Measurements from ENCODE around the gene BPIFA3. TPM values are rescaled to one million over a fixed set of nuclear protein-coding genes. Genes with fewer than 3 reads are reported as not detected.

The BPIFA3 gene
- total and polyA plus RNA-seq, 4 experiments from 2014 or later, result not detected

- Histone ChIP-seq H3K9me3 (ENCODE audit: control insufficient read depth in 1 of 2, low read length in 2 of 2) (no peaks in the 10 kb centered on the region), H3K36me3 (ENCODE audit: insufficient read depth, low read length) (no peaks in the 10 kb centered on the region), H3K27me3 (ENCODE audit: insufficient read depth, low read length) (no peaks in the 10 kb centered on the region), H3K27ac (ENCODE audit: low read depth, low read length) (no peak overlapping the region), H3K4me3 (ENCODE audit: low read length in 2 of 2) (no peak overlapping the region), H3K4me1 (ENCODE audit: insufficient read depth, low read length) (no peaks in the 10 kb centered on the region)
- POLR2A ChIA-PET (ENCODE audit: partially characterized antibody), result no interaction called here
- Mint-ChIP-seq H3K9me3 (no peaks in the 10 kb centered on the region), H3K4me3 (no peak overlapping the region), H3K27me3 (peaks cover 7 to 11% of the 10 kb centered on the region in 2 donors), H3K27ac (no peak overlapping the region), H3K4me1 (no peaks in the 10 kb centered on the region), H3K36me3 (no peaks in the 10 kb centered on the region)
- no peak for DNase-seq
- CTCF ChIA-PET (ENCODE audit: partially characterized antibody), result no interaction called here
- intact Hi-C loops (cut with micrococcal nuclease), result no loop called here
Measured at GRCh38 chr20:33191955-33192354, 25.2 kb upstream of the BPIFA3 start.

- H3K9me3 ChIP-seq (ENCODE audit: control insufficient read depth in 1 of 2, low read length in 2 of 2), result no peaks in the 10 kb centered on the region
- Mint-ChIP-seq H3K27ac (no peak overlapping the region), H3K36me3 (no peaks in the 10 kb centered on the region), H3K4me1 (no peaks in the 10 kb centered on the region), H3K27me3 (peaks cover 7 to 11% of the 10 kb centered on the region in 2 donors), H3K9me3 (no peaks in the 10 kb centered on the region), H3K4me3 (no peak overlapping the region)
- intact Hi-C loops (cut with micrococcal nuclease), result no loop called here
- H3K4me1 ChIP-seq (ENCODE audit: insufficient read depth, low read length), result no peaks in the 10 kb centered on the region
- no peak overlapping the region for H3K27ac ChIP-seq (ENCODE audit: low read depth, low read length)
- H3K36me3 ChIP-seq (ENCODE audit: insufficient read depth, low read length), result no peaks in the 10 kb centered on the region
- ChIA-PET CTCF (ENCODE audit: partially characterized antibody) (no interaction called here), POLR2A (ENCODE audit: partially characterized antibody) (no interaction called here)
- H3K4me3 ChIP-seq (ENCODE audit: low read length in 2 of 2), result no peak overlapping the region
- no peaks in the 10 kb centered on the region for H3K27me3 ChIP-seq (ENCODE audit: insufficient read depth, low read length)
- no peak for DNase-seq
Measured at GRCh38 chr20:33192912-33193501, 24.1 kb upstream of the BPIFA3 start.

- no peaks in the 10 kb centered on the region for H3K4me1 ChIP-seq (ENCODE audit: insufficient read depth, low read length)
- no peak overlapping the region for H3K4me3 ChIP-seq (ENCODE audit: low read length in 2 of 2)
- peaks cover 10 to 19% of the 10 kb centered on the region in 2 donors for H3K27me3 Mint-ChIP-seq
- H3K9me3 ChIP-seq (ENCODE audit: control insufficient read depth in 1 of 2, low read length in 2 of 2), result no peaks in the 10 kb centered on the region
- intact Hi-C loops (cut with micrococcal nuclease), result no loop called here
- no peak overlapping the region for H3K4me3 Mint-ChIP-seq
- ChIA-PET POLR2A (ENCODE audit: partially characterized antibody) (no interaction called here), CTCF (ENCODE audit: partially characterized antibody) (no interaction called here)
- DNase-seq, result no peak
- no peak overlapping the region for H3K27ac Mint-ChIP-seq
- H3K4me1 Mint-ChIP-seq, result no peaks in the 10 kb centered on the region
- H3K27me3 ChIP-seq (ENCODE audit: insufficient read depth, low read length), result no peaks in the 10 kb centered on the region
- no peaks in the 10 kb centered on the region for H3K36me3 ChIP-seq (ENCODE audit: insufficient read depth, low read length)
- no peaks in the 10 kb centered on the region for H3K9me3 Mint-ChIP-seq
- no peak overlapping the region for H3K27ac ChIP-seq (ENCODE audit: low read depth, low read length)
- no peaks in the 10 kb centered on the region for H3K36me3 Mint-ChIP-seq
Measured at GRCh38 chr20:33199026-33199425, 18.1 kb upstream of the BPIFA3 start.

GRCh38 chr20:33202451-33202850 is 14.7 kb upstream of the BPIFA3 start:
- no peak overlapping the region for H3K27ac Mint-ChIP-seq
- intact Hi-C loops (cut with micrococcal nuclease), result no loop called here
- H3K9me3 Mint-ChIP-seq, result no peaks in the 10 kb centered on the region
- DNase-seq, result no peak
- Histone ChIP-seq H3K4me1 (ENCODE audit: insufficient read depth, low read length) (no peaks in the 10 kb centered on the region), H3K27me3 (ENCODE audit: insufficient read depth, low read length) (no peaks in the 10 kb centered on the region), H3K27ac (ENCODE audit: low read depth, low read length) (no peak overlapping the region), H3K4me3 (ENCODE audit: low read length in 2 of 2) (no peak overlapping the region), H3K36me3 (ENCODE audit: insufficient read depth, low read length) (no peaks in the 10 kb centered on the region), H3K9me3 (ENCODE audit: control insufficient read depth in 1 of 2, low read length in 2 of 2) (no peaks in the 10 kb centered on the region)
- ChIA-PET POLR2A (ENCODE audit: partially characterized antibody) (no interaction called here), CTCF (ENCODE audit: partially characterized antibody) (no interaction called here)
- H3K27me3 Mint-ChIP-seq, result peaks cover 19 to 25% of the 10 kb centered on the region in 2 donors
- H3K4me3 Mint-ChIP-seq, result no peak overlapping the region
- no peaks in the 10 kb centered on the region for H3K36me3 Mint-ChIP-seq
- H3K4me1 Mint-ChIP-seq, result no peaks in the 10 kb centered on the region

GRCh38 chr20:33203444-33203843 is 13.7 kb upstream of the BPIFA3 start:
- CTCF ChIA-PET (ENCODE audit: partially characterized antibody), result no interaction called here

GRCh38 chr20:33209789-33210188 is 7.4 kb upstream of the BPIFA3 start:
- Mint-ChIP-seq H3K4me1 (peaks cover 0 to 4% (median 2%) of the 10 kb centered on the region in 4 donors), H3K9me3 (peaks cover 0 to 5% (median 2%) of the 10 kb centered on the region in 8 donors), H3K36me3 (no peaks in the 10 kb centered on the region), H3K4me3 (no peak overlapping the region), H3K27me3 (peaks cover 23 to 46% of the 10 kb centered on the region in 2 donors), H3K27ac (no peak overlapping the region)
- Histone ChIP-seq H3K36me3 (ENCODE audit: insufficient read depth, low read length) (no peaks in the 10 kb centered on the region), H3K4me1 (ENCODE audit: insufficient read depth, low read length) (no peaks in the 10 kb centered on the region), H3K4me3 (ENCODE audit: low read length in 2 of 2) (no peak overlapping the region), H3K27ac (ENCODE audit: low read depth, low read length) (no peak overlapping the region), H3K9me3 (ENCODE audit: control insufficient read depth in 1 of 2, low read length in 2 of 2) (no peaks in the 10 kb centered on the region), H3K27me3 (ENCODE audit: insufficient read depth, low read length) (no peaks in the 10 kb centered on the region)
- intact Hi-C loops (cut with micrococcal nuclease), result loop anchor here (5.0 kb wide), 1 partner anchor 307 kb away; no protein-coding TSS in a partner anchor
- peak in 4 of 5 donors; percentile 10 to 22 (median 21) for DNase-seq
- POLR2A ChIA-PET (ENCODE audit: partially characterized antibody), result no interaction called here
- CTCF ChIA-PET (ENCODE audit: partially characterized antibody), result no interaction called here

More at GRCh38 chr20:33203444-33203843, 13.7 kb upstream of the BPIFA3 start:
- no peaks in the 10 kb centered on the region for H3K4me1 Mint-ChIP-seq
- intact Hi-C loops (cut with micrococcal nuclease), result no loop called here
- POLR2A ChIA-PET (ENCODE audit: partially characterized antibody), result no interaction called here
- H3K9me3 Mint-ChIP-seq, result peaks cover 0 to 3% (median 0%) of the 10 kb centered on the region in 8 donors
- Histone ChIP-seq H3K4me1 (ENCODE audit: insufficient read depth, low read length) (no peaks in the 10 kb centered on the region), H3K27ac (ENCODE audit: low read depth, low read length) (no peak overlapping the region), H3K36me3 (ENCODE audit: insufficient read depth, low read length) (no peaks in the 10 kb centered on the region), H3K27me3 (ENCODE audit: insufficient read depth, low read length) (no peaks in the 10 kb centered on the region), H3K9me3 (ENCODE audit: control insufficient read depth in 1 of 2, low read length in 2 of 2) (no peaks in the 10 kb centered on the region), H3K4me3 (ENCODE audit: low read length in 2 of 2) (no peak overlapping the region)
- H3K27ac Mint-ChIP-seq, result no peak overlapping the region
- no peaks in the 10 kb centered on the region for H3K36me3 Mint-ChIP-seq
- H3K4me3 Mint-ChIP-seq, result no peak overlapping the region
- DNase-seq, result no peak
- peaks cover 15 to 30% of the 10 kb centered on the region in 2 donors for H3K27me3 Mint-ChIP-seq

- Histone ChIP-seq H3K4me3 (ENCODE audit: low read length in 2 of 2) (no peak overlapping the region), H3K4me1 (ENCODE audit: insufficient read depth, low read length) (no peaks in the 10 kb centered on the region), H3K9me3 (ENCODE audit: control insufficient read depth in 1 of 2, low read length in 2 of 2) (no peaks in the 10 kb centered on the region), H3K36me3 (ENCODE audit: insufficient read depth, low read length) (no peaks in the 10 kb centered on the region), H3K27ac (ENCODE audit: low read depth, low read length) (no peak overlapping the region), H3K27me3 (ENCODE audit: insufficient read depth, low read length) (no peaks in the 10 kb centered on the region)
- Mint-ChIP-seq H3K4me3 (no peak overlapping the region), H3K36me3 (no peaks in the 10 kb centered on the region), H3K4me1 (peaks cover 0 to 4% (median 2%) of the 10 kb centered on the region in 4 donors), H3K27me3 (peaks cover 24 to 49% of the 10 kb centered on the region in 2 donors), H3K27ac (no peak overlapping the region), H3K9me3 (peaks cover 0 to 5% (median 2%) of the 10 kb centered on the region in 8 donors)
- intact Hi-C loops (cut with micrococcal nuclease), result loop anchor here (5.0 kb wide), 1 partner anchor 308 kb away; no protein-coding TSS in a partner anchor
- POLR2A ChIA-PET (ENCODE audit: partially characterized antibody), result no interaction called here
- CTCF ChIA-PET (ENCODE audit: partially characterized antibody), result no interaction called here
- DNase-seq, result no peak
Measured at GRCh38 chr20:33210371-33210770, 6.8 kb upstream of the BPIFA3 start.

Data from CD4-positive, alpha-beta memory T cell (primary cell).